Epithelial cell of proximal tubule (primary cell): ENCODE data around the gene CNPY2. TPM values are rescaled to one million over a fixed set of nuclear protein-coding genes. Genes with fewer than 3 reads are reported as not detected.
"Not testable (repeated sequence)": the region's sequence is repeated elsewhere in the genome, so short reads cannot be mapped to it uniquely, and the experiment has no call there.

Source experiments
- DNase-seq: peaks from one replicate; pipeline ENCODE4 v3.0.0-alpha.2; 2011; ENCODE audit warnings: low read depth
- H3K4me3 ChIP-seq: 2 replicates; pipeline ENCODE4 v1.5.1; 2011; ENCODE audit warnings: low read depth, mild to moderate bottlenecking, low read length
- total RNA-seq: library from RNA; depleted of rRNA; stranded (reverse); fragments of >200 nt; gene quantifications from 2 replicates; pipeline ENCODE4 v1.2.3, GENCODE V29; 2015
- TF ChIP-seq, protein P1 (sequence below): conservative IDR thresholded peaks from 2 replicates; pipeline ENCODE4 v1.5.1; 2012; ENCODE audit warnings: low read depth, mild to moderate bottlenecking, low read length

The CNPY2 gene
- total RNA-seq, 1 donor from 2014 or later: 141 TPM

DNA sequence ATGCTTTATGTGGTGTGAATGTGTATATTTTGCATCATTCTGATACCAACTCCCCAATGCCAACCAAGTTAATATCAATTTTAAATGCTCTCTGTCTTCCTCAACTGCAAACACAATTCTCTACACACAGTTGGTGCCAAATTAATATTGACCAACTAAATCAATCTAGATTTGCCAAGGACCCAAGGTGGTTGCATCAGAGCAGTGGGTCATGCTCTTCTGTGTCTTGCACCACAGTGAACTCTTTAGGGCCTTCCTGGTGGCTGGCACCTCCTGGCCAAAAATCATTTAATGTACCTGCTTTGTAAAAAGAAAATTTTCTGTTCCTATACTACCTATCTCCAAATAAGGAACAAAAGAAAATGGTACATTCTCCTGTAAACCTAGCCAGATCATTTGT, 34.9 kb downstream of the CNPY2 start:
- no peak for DNase-seq
- no peak overlapping the region for H3K4me3 ChIP-seq
- TF ChIP-seq, protein P1, sequence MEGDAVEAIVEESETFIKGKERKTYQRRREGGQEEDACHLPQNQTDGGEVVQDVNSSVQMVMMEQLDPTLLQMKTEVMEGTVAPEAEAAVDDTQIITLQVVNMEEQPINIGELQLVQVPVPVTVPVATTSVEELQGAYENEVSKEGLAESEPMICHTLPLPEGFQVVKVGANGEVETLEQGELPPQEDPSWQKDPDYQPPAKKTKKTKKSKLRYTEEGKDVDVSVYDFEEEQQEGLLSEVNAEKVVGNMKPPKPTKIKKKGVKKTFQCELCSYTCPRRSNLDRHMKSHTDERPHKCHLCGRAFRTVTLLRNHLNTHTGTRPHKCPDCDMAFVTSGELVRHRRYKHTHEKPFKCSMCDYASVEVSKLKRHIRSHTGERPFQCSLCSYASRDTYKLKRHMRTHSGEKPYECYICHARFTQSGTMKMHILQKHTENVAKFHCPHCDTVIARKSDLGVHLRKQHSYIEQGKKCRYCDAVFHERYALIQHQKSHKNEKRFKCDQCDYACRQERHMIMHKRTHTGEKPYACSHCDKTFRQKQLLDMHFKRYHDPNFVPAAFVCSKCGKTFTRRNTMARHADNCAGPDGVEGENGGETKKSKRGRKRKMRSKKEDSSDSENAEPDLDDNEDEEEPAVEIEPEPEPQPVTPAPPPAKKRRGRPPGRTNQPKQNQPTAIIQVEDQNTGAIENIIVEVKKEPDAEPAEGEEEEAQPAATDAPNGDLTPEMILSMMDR: no peak

DNA sequence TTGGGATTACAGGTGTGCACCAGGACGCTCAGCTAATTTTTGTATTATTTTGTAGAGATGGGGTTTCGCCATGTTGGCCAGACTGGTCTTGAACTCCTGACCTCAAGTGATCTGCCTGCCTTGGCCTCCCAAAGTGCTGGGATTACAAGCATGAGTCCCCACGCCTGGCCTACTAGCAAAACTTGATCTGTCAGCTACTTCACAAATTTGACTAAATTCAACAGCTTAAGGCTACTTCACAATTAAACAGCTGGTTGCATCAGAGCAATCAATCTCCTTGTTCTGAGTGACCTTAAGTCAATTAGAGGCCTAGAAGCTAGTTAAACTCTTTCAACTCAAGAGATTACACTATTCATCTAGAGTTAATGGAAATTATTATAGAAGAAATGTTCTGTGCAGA, 36.9 kb downstream of the CNPY2 start:
- TF ChIP-seq, protein P1: no peak
- H3K4me3 ChIP-seq: no peak overlapping the region
- no peak for DNase-seq

DNA sequence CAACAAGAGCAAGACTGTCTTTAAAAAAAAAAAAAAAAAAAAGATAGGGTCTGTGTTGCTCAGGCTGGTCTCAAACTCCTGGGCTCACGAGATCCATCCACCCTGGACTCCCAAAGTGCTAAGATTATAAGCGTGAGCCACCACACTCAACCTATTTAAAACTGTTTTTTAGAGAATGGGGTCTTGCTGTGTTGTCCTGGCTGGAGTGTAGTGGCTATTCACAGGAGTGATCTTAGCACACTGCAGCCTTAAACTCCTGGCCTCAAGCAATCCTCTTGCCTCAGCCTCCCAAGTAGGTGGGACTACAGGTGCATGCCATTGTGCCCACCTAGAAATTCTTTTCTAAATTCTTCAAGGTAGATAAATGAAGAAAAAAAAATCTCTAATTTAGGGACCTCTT, 41.5 kb downstream of the CNPY2 start:
- TF ChIP-seq, protein P1: no peak
- H3K4me3 ChIP-seq: no peak overlapping the region
- DNase-seq: no peak

DNA sequence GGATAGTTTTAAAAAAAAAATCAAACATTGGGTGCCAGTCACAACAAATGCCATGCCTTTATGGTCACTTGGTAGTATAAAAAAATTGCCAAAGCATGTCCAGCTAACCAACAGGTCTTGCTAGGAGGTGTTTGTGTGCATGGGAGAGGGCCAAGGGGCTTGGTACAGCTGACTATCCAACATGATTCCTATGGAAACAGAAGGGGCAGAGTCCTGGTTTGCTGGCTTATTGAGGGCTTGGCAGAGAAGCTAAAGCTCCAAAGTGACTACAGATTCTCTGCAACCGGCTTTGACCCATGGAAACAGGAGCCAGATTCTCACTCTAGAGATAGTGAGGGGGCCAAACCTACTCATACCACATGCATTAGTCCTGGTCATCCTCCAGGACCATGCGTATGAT, 43.3 kb downstream of the CNPY2 start:
- not testable (repeated sequence) for H3K4me3 ChIP-seq, DNase-seq

DNA sequence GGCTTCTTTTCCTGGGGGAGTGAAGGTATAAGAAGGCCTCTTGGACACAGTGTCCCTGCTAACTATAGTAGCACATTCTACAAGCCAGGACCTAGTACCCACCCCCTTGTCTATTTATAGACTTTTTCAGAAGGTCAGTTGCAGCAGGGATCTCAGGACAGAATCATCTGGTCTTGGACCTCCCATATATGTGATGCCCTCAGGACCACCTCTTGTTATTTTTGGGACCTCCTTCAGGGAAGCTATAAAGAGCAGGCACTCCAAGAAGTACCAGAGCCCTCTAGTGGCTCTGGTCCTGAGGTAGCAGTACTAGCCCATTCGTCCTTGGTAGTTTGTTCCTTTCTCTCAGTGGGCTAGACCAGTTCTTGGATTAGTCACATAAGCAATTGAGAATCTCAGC, 44.8 kb downstream of the CNPY2 start:
- H3K4me3 ChIP-seq: no peak overlapping the region
- TF ChIP-seq, protein P1: peak; percentile 59
- DNase-seq: no peak

DNA sequence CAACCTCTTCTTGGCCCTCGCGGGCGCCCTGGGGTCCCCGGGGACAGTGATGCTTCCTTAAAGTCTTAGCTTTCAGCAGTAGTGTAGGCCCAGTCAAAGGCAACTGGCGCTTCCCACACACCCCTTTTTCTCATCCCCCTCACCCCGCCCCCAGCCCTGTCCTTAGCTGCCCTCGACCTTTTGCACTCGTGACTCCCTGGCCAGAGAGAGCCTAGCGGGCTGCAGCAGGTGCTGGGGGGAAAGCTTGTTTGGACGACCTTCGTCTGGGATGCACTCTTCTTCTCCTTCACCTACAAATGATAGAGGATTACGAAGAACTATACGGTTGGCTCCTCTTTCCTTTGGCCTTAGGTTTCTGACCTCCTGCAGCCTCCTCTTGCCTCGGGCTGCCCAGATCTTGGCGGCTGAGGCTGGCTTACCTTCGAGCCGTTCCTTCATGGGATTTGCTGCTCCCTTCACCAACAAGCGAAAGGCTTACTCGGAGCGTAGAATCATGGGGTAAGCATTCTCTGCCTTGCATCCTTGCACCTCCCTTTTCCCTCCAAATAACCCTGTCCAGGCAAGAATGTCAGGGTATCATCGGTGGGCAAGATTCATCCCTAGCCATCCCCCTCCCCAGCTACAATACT, 48.2 kb downstream of the CNPY2 start:
- H3K4me3 ChIP-seq: peak overlapping the region; percentile 75
- DNase-seq: no peak
- TF ChIP-seq, protein P1: no peak

DNA sequence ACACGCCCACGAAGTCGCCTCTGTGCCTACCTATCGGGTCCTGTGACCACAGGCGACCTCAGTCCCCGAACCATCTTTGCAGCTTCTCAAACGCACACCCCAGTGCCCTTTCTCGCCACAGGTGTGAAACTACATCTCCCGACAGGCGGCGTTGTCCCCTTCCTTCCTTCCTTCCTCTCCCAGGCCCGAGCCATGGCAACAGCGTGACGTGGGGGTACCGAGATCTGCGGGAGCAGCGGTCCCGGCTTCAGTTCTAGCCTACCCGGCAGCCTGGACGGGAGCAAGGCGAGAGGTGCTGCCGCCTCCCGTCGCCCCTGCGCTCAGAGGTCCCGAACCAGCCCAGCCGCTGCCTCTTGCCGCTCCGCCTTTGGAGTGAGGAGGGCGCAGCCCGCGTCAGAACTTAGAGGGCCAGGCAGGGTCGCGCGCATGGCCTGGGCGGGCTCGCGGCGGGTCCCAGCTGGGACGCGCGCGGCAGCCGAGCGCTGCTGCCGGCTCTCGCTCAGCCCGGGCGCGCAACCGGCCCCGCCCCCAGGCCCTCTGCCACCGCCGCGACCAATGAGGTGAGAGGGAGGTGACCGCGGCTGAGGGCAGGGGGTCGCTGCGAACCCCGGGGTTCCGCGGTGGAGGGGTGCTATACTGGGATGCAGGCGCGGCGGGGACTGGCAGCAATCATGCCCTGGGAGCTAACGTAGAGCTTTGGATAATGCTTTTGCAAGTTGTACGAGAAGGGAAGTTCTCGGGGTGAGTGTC, 48.9 kb downstream of the CNPY2 start, which contains the start of gene COQ10A:
COQ10A (plus strand) TSS at position 250 of the 750 bp plus-strand sequence; CDS start at position 427, 177 bp downstream.
- peak within 1 kb of the TSS; percentile 75 for H3K4me3 ChIP-seq
- no peak for DNase-seq
- TF ChIP-seq, protein P1: peak; percentile 71

DNA sequence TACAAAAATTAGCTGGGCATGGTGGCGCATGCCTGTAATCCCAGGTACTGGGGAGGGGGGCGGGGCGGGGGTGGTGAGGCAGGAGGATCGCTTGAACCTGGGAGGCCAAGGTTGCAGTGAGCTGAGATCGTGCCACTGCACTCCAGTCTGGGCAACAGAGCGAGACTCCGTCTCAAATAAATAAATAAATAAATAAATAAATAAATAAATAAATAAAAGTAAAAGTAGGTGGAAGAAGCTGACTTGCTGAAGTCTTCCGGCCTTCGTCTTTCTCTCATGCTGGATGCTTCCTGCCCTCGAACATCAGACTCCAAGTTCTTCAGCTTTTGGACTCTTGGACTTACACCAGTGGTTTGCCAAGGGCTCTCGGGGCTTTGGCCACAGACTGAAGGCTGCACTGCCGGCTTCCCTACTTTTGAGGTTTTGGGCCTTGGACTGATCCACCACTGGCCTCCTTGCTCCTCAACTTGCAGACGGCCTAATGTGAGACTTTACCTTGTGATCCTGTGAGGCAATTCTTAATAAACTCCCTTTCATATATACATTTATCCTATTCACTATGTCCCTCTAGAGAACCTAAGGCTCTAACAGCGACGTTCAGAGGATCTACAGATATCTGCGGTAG, 49.6 kb downstream of the CNPY2 start:
- peak overlapping the region; percentile 75 for H3K4me3 ChIP-seq
- DNase-seq: not testable (repeated sequence)

DNA sequence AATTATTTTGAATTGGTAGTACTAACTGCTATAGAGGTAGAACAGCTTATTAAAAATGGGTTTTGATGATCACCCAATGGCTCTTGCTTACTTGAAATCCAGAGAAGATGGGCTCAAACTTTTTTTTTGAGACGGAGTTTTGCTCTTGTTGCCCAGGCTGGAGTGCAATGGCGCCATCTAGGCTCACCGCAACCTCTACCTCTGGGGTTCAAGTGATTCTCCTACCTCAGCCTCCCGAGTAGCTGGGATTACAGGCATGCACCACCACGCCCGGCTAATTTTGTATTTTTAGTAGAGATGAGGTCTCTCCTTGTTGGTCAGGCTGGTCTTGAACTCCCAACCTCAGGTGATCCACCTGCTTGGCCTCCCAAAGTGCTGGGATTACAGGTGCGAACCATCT, 52.8 kb downstream of the CNPY2 start:
- not testable (repeated sequence) for H3K4me3 ChIP-seq

More for the DNA sequence above, 52.8 kb downstream of the CNPY2 start:
- not testable (repeated sequence) for DNase-seq
